Measurements from ENCODE around the gene MAB21L2. TPM values are rescaled to one million over a fixed set of nuclear protein-coding genes. Genes with fewer than 3 reads are reported as not detected.

Gene MAB21L2
- total RNA-seq, 3 donors from 2014 or later, result 9.4 to 493 (median 18.2) TPM

DNA sequence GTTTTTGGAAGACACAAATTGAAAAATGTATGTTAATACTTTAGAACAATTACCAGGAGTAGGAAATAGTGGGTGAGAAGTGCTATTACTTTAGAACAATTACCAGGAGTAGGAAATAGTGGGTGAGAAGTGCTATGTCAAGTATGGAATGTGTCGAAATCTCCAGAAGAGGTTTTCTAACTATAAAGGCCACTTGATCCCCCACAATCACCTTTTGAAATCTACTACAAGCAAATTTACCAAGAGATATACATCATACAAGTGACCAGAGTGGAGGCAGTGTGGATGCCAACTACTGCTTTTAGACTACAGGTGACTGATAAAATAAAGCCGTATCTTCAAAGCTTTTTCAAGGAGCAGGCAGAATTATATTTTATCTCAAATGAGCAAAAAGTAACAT lies 43.1 kb downstream of the MAB21L2 start:
- DNase-seq, result no peak
- H3K4me1 ChIP-seq (ENCODE audit: low read depth), result no peaks in the 10 kb centered on the region
- H3K9me3 ChIP-seq, result no peaks in the 10 kb centered on the region
- no peak for TF ChIP-seq CTCF (IDR thresholded peaks at IDR 0.05)
- no peak for ATAC-seq
- no peak overlapping the region for H3K4me3 ChIP-seq
- H3K36me3 ChIP-seq (ENCODE audit: low read depth), result no peaks in the 10 kb centered on the region
- intact Hi-C loops (cut with DNase I, micrococcal nuclease), result no loop called here

DNA sequence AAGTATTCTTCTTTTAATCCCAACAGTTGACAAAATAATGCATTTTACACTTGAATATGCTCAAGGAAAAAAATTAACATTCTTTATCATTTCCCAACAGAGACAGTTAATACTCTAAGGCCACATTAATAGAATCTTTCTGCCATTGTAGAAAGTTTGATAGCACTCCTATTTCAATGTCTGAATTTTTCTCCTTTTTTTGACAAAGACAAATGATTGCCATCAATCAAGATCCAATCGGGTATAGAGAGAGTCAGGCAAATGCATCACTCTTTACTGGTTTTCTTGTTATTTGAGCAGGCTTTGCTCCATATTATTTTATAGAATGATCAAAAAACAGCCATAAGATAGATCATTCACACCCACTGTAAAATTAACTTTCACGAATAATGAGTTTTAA lies 46.1 kb downstream of the MAB21L2 start:
- ATAC-seq (no peak), DNase-seq (no peak)
- intact Hi-C loops (cut with DNase I, micrococcal nuclease), result no loop called here
- no peak for TF ChIP-seq CTCF (IDR thresholded peaks at IDR 0.05)
- H3K9me3 ChIP-seq, result peaks cover 1% of the 10 kb centered on the region
- H3K36me3 ChIP-seq (ENCODE audit: low read depth), result no peaks in the 10 kb centered on the region
- no peaks in the 10 kb centered on the region for H3K4me1 ChIP-seq (ENCODE audit: low read depth)
- H3K4me3 ChIP-seq, result no peak overlapping the region

DNA sequence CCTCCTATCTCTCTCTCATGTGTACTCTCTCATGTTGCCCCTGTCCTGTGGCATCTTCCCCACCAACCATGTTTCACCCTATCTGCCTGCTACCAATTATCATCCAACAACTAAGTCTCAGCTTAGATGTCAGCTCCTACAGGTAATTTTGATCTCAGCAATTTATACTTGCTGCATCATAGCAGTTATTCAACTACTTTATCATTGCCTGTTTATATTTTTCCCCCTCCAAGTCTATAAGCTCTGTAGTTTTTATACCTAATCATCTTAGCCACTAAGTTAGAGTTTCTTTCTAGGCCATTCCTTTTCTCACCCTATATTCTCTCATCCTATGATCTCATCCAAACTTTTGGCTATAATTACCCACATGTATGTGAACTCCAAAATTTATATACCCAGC lies 50.7 kb downstream of the MAB21L2 start:
- no peak for ATAC-seq
- intact Hi-C loops (cut with DNase I, micrococcal nuclease), result no loop called here
- TF ChIP-seq CTCF (IDR thresholded peaks at IDR 0.05), result no peak

More for the DNA sequence above, 50.7 kb downstream of the MAB21L2 start:
- no peak for DNase-seq
- H3K36me3 ChIP-seq (ENCODE audit: low read depth), result no peaks in the 10 kb centered on the region
- H3K4me3 ChIP-seq, result no peak overlapping the region
- no peaks in the 10 kb centered on the region for H3K4me1 ChIP-seq (ENCODE audit: low read depth)
- H3K9me3 ChIP-seq, result peaks cover 3% of the 10 kb centered on the region
